SH-SY5Y (cell line): ENCODE measurements around the gene KY.

ENCODE experiments used
- GATA2 ChIP-seq: IDR thresholded peaks from 2 replicates; pipeline ENCODE4 v1.6.1; 2011; ENCODE audit warnings: mild to moderate bottlenecking, low read depth, low read length
- GATA3 ChIP-seq: IDR thresholded peaks from 2 replicates; pipeline ENCODE4 v1.6.1; 2011; ENCODE audit warnings: low read depth, mild to moderate bottlenecking, low read length, moderate library complexity

GRCh38 chr3:134562055-134562454 is 88.8 kb downstream of the KY start:
- peak; percentile 51; the same call in 1 of the 2 replicates for TF ChIP-seq GATA3
- peak; percentile 81 for TF ChIP-seq GATA2
